B cell (primary cell): ENCODE measurements around the gene GNAS. TPM values are rescaled to one million over a fixed set of nuclear protein-coding genes. Genes with fewer than 3 reads are reported as not detected.

Experiments used
- ATAC-seq: fragments of 200-7000 bp; cut with Tn5 transposase; one replicate; pipeline ENCODE4 v1.10.0; 2021; ENCODE audit warnings: low read depth, mild to moderate bottlenecking, moderate number of reproducible peaks, moderate library complexity
- CTCF ChIA-PET: fragments of 350-600 bp; sonication (Branson Sonifier 250); formaldehyde crosslinking; loops from one replicate; lab custom pipeline; 2021; ENCODE audit warnings: antibody characterized with exemption, inconsistent platforms; lab: Charles Lee
- POLR2A ChIA-PET: fragments of 350-600 bp; sonication (Branson Sonifier 250); formaldehyde crosslinking; loops from one replicate; lab custom pipeline; 2021; ENCODE audit warnings: antibody characterized with exemption; lab: Charles Lee
- DNase-seq: peaks from one replicate; pipeline ENCODE4 v3.0.0; 2013
- H2AFZ ChIP-seq: 2 replicates; pipeline ENCODE4 v1.6.1; 2012; ENCODE audit warnings: mild to moderate bottlenecking, low read depth, low read length; ENCODE audit not compliant: insufficient read depth, poor library complexity, severe bottlenecking
- H3K27ac ChIP-seq, 2 donors: 1 replicate in 1 of 2; 2 replicates in 1 of 2; pipeline ENCODE4 v1.5.1; 2012 to 2013; ENCODE audit warnings: low read length in 2 of 2, mild to moderate bottlenecking in 2 of 2, moderate library complexity in 1 of 2
- H3K27me3 ChIP-seq, 4 experiments: fragments of 200-600 bp in 1 of 4; sonication (generic) in 1 of 4; replicated peaks in 1 of 4; 1 replicate in 2 of 4; 2 replicates in 2 of 4; pipeline versions ENCODE4 v1.6.1 to v1.7.0; 2013 to 2016; ENCODE audit warnings: low read length in 3 of 4, mild to moderate bottlenecking in 2 of 4, mixed read lengths in 1 of 4, moderate library complexity in 1 of 4; ENCODE audit not compliant: insufficient read depth in 4 of 4, control insufficient read depth in 3 of 4; ENCODE audit errors: control extremely low read depth in 1 of 4
- H3K36me3 ChIP-seq, 2 experiments: replicated peaks in 1 of 2; 1 replicate in 1 of 2; 2 replicates in 1 of 2; pipeline versions ENCODE4 v1.6.1 to v1.7.1; 2013; ENCODE audit warnings: low read length in 1 of 2; ENCODE audit not compliant: insufficient read depth in 2 of 2, control insufficient read depth in 1 of 2; ENCODE audit errors: control extremely low read depth in 1 of 2, extremely low read depth in 1 of 2
- H3K4me1 ChIP-seq, 2 donors: fragments of 200-600 bp in 1 of 2; sonication (generic) in 1 of 2; 1 replicate in 1 of 2; 2 replicates in 1 of 2; pipeline versions ENCODE4 v1.5.1 to v1.6.1; 2013 to 2017; ENCODE audit warnings: low read length in 2 of 2; ENCODE audit not compliant: control insufficient read depth in 2 of 2, insufficient read depth in 2 of 2
- H3K4me2 ChIP-seq: replicated peaks from 2 replicates; pipeline ENCODE3; 2012; ENCODE audit warnings: mild to moderate bottlenecking, low read depth, low read length; ENCODE audit not compliant: poor library complexity, severe bottlenecking
- H3K4me3 ChIP-seq, 5 experiments: fragments of 200-600 bp in 1 of 5; sonication (generic) in 1 of 5; 1 replicate in 3 of 5; 2 replicates in 2 of 5; pipeline versions ENCODE4 v1.5.1 to v1.7.0; 2011 to 2016; ENCODE audit warnings: low read length in 4 of 5, mild to moderate bottlenecking in 4 of 5, low read depth in 2 of 5, control low read depth in 1 of 5, moderate library complexity in 1 of 5; ENCODE audit not compliant: insufficient read depth in 1 of 5; ENCODE audit errors: control extremely low read depth in 1 of 5, extremely low read depth in 1 of 5
- H3K79me2 ChIP-seq: fragments of 200-600 bp; sonication (generic); one replicate; pipeline ENCODE4 v1.6.0; 2016; ENCODE audit warnings: low read length; ENCODE audit not compliant: control insufficient read depth, insufficient read depth
- H3K9ac ChIP-seq: fragments of 200-600 bp; sonication (generic); 2 replicates; pipeline ENCODE4 v1.6.1; 2017; ENCODE audit warnings: mild to moderate bottlenecking, low read length, moderate library complexity
- H3K9me3 ChIP-seq, 3 donors: one replicate each; pipeline versions ENCODE4 v1.6.1 to v1.7.1; 2013; ENCODE audit warnings: low read length in 2 of 3; ENCODE audit not compliant: control insufficient read depth in 2 of 3, insufficient read depth in 1 of 3; ENCODE audit errors: control extremely low read depth in 1 of 3
- H4K20me1 ChIP-seq: 2 replicates; pipeline ENCODE4 v1.6.0; 2012; ENCODE audit warnings: mild to moderate bottlenecking, low read length; ENCODE audit not compliant: insufficient read depth, control insufficient read depth, poor library complexity, severe bottlenecking
- H3K27ac Mint-ChIP-seq: one replicate; pipeline ENCODE4 v1.8.0; 2021; ENCODE audit warnings: mixed read lengths
- H3K27me3 Mint-ChIP-seq: one replicate; pipeline ENCODE4 v1.8.0; 2021; ENCODE audit warnings: mixed read lengths
- H3K4me1 Mint-ChIP-seq: one replicate; pipeline ENCODE4 v1.8.0; 2021; ENCODE audit warnings: mixed read lengths
- H3K4me3 Mint-ChIP-seq: one replicate; pipeline ENCODE4 v1.8.0; 2021; ENCODE audit warnings: mixed read lengths
- H3K9me3 Mint-ChIP-seq: one replicate; pipeline ENCODE4 v1.8.0; 2022; ENCODE audit warnings: mixed read lengths; ENCODE audit not compliant: insufficient read depth
- EZH2 ChIP-seq: IDR thresholded peaks from 2 replicates; pipeline ENCODE4 v1.6.1; 2012; ENCODE audit warnings: borderline replicate concordance, low read depth, mild to moderate bottlenecking, moderate library complexity, low read length; ENCODE audit not compliant: insufficient read depth, poor library complexity, severe bottlenecking
- WGBS: methylation state at CpG from one replicate; pipeline ENCODE4 v1.1.5; 2013; ENCODE audit warnings: missing lambda C conversion rate; ENCODE audit not compliant: insufficient coverage; 5-methylcytosine and 5-hydroxymethylcytosine counted together
- intact Hi-C: fragments of 100-400 bp; cut with micrococcal nuclease; formaldehyde crosslinking; loops from one replicate; pipeline ENCODE4 v1.10.0; 2022
- polyA plus RNA-seq: library from polyadenylated mRNA; depleted of rRNA; stranded (reverse); fragments of >200 nt; gene quantifications from 2 replicates; pipeline ENCODE4 v1.2.3, GENCODE V29; 2012
- total RNA-seq, 2 donors: library from RNA; stranded (reverse); fragments of 120-200 nt in 1 of 2; gene quantifications; 1 replicate in 1 of 2; 2 replicates in 1 of 2; pipeline versions ENCODE4 v1.2.3 to v1.2.4, GENCODE V29; 2013 to 2022
- TF ChIP-seq, protein P1 (sequence below): fragments of 200-600 bp; IDR thresholded peaks from one replicate; pipeline ENCODE4 v1.8.0; 2022; ENCODE audit warnings: antibody characterized with exemption, mild to moderate bottlenecking

Gene GNAS
- total and polyA plus RNA-seq, 2 donors (not counting 1 experiment from before 2014, with no cell fraction given) = 714 to 1,181 TPM

DNA sequence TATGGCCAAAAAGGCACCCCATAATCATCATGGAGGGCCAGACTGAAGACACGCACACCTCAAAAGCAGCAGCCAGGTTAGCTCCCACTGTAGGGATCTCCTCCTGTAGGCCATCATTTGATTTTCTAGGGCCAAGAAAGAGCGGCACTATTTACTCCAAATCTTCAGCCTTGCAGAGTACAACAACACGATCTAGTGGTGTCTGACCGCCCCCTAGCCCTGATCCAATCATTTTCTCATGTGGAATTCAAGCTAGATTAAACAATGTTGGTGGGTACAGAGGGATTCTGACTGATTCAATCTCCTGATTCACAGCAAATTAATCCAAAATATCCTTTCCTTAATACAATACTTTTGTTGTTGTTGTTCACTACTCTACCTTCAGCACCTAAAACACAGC lies 14.3 kb upstream of the GNAS start:
- Histone ChIP-seq H3K9me3 (peaks cover 0 to 14% (median 0%) of the 10 kb centered on the region in 3 donors), H3K27ac (no peak overlapping the region), H3K4me1 (peaks cover 0 to 8% of the 10 kb centered on the region in 2 donors), H2AFZ (no peak overlapping the region), H3K27me3 (peaks cover 0 to 25% (median 5%) of the 10 kb centered on the region in 4 experiments), H3K36me3 (no peaks in the 10 kb centered on the region), H3K79me2 (no peaks in the 10 kb centered on the region), H3K4me3 (no peak overlapping the region), H4K20me1 (no peaks in the 10 kb centered on the region), H3K9ac (no peak overlapping the region), H3K4me2 (no peak overlapping the region)
- no peaks in the 10 kb centered on the region for H3K9me3 Mint-ChIP-seq
- TF ChIP-seq, protein P1, sequence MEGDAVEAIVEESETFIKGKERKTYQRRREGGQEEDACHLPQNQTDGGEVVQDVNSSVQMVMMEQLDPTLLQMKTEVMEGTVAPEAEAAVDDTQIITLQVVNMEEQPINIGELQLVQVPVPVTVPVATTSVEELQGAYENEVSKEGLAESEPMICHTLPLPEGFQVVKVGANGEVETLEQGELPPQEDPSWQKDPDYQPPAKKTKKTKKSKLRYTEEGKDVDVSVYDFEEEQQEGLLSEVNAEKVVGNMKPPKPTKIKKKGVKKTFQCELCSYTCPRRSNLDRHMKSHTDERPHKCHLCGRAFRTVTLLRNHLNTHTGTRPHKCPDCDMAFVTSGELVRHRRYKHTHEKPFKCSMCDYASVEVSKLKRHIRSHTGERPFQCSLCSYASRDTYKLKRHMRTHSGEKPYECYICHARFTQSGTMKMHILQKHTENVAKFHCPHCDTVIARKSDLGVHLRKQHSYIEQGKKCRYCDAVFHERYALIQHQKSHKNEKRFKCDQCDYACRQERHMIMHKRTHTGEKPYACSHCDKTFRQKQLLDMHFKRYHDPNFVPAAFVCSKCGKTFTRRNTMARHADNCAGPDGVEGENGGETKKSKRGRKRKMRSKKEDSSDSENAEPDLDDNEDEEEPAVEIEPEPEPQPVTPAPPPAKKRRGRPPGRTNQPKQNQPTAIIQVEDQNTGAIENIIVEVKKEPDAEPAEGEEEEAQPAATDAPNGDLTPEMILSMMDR = no peak
- no peak for TF ChIP-seq EZH2
- ATAC-seq = no peak
- H3K27ac Mint-ChIP-seq = no peak overlapping the region
- no peak for DNase-seq
- ChIA-PET CTCF (interaction anchor here (0.7 to 2.8 kb wide), 3 partner anchors 30 to 1713 kb away, joined by 3 to 8 read pairs (median 4); no protein-coding TSS in a partner anchor), POLR2A (no interaction called here)
- peaks cover 7% of the 10 kb centered on the region for H3K4me1 Mint-ChIP-seq
- H3K27me3 Mint-ChIP-seq = peaks cover 33% of the 10 kb centered on the region
- H3K4me3 Mint-ChIP-seq = no peak overlapping the region
- WGBS = 100% methylated on average over 1 of the region's 4 CpGs
- intact Hi-C loops = loop anchor here (5.0 kb wide), 1 partner anchor 601 kb away; no protein-coding TSS in a partner anchor

DNA sequence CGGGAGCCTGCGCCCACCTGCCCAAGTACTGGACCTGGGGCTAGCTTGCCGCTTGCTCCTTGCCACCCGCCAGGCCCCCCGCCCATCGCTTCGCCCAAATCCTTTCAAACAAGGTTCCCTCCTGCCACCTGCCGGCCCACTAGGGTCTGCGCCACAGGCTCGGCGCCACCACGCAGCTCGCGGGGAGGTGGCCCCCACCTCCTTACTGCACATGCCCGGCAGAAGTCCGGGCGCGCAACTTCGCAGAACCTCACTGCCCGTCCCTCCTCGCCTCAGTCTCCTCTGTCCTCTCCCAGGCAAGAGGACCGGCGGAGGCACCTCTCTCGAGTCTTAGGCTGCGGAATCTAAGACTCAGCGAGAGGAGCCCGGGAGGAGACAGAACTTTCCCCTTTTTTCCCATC lies 13.0 kb upstream of the GNAS start:
- H3K4me3 ChIP-seq = no peak overlapping the region
- 55% methylated on average over 23 of the region's 27 CpGs for WGBS
- peak; percentile 48 for DNase-seq

More for the DNA sequence above, 13.0 kb upstream of the GNAS start:
- Histone ChIP-seq H3K27me3 (peaks cover 0 to 28% (median 4%) of the 10 kb centered on the region in 4 experiments), H4K20me1 (no peaks in the 10 kb centered on the region), H2AFZ (no peak overlapping the region), H3K9ac (no peak overlapping the region), H3K9me3 (peaks cover 0 to 14% (median 0%) of the 10 kb centered on the region in 3 donors), H3K79me2 (no peaks in the 10 kb centered on the region), H3K4me1 (peaks cover 0 to 8% of the 10 kb centered on the region in 2 donors), H3K4me2 (peak overlapping the region; percentile 27), H3K27ac (no peak overlapping the region), H3K36me3 (no peaks in the 10 kb centered on the region)
- no peaks in the 10 kb centered on the region for H3K9me3 Mint-ChIP-seq
- H3K27ac Mint-ChIP-seq = no peak overlapping the region
- ChIA-PET CTCF (interaction anchor here (0.7 to 2.8 kb wide), 3 partner anchors 100 to 604 kb away, joined by 3 to 8 read pairs (median 4); partner anchors contain the start of gene STX16), POLR2A (no interaction called here)
- H3K27me3 Mint-ChIP-seq = peaks cover 30% of the 10 kb centered on the region
- intact Hi-C loops = loop anchor here (5.0 kb wide), 1 partner anchor 602 kb away; no protein-coding TSS in a partner anchor
- no peak for ATAC-seq
- H3K4me3 Mint-ChIP-seq = no peak overlapping the region
- peaks cover 7% of the 10 kb centered on the region for H3K4me1 Mint-ChIP-seq
- TF ChIP-seq, protein P1 = peak; percentile 26
- no peak for TF ChIP-seq EZH2
